Right hindlimb (tissue), 1 donor: ENCODE data around the gene USO1.
A peak's percentile ranks its signal among the peaks of the same experiment; 100 is the strongest.

Experiments
- DNase-seq: peaks from one replicate; pipeline ENCODE4 v3.0.0-alpha.2; 2018

USO1 gene

GRCh38 chr4:75844151-75844662, 119.8 kb downstream of the USO1 start:
- no peak for DNase-seq

- DNase-seq: no peak
Measured at GRCh38 chr4:75845992-75846391, 121.6 kb downstream of the USO1 start.

- peak; percentile 24 for DNase-seq
Measured at GRCh38 chr4:75848171-75848760, 123.9 kb downstream of the USO1 start.

- DNase-seq: no peak
Measured at GRCh38 chr4:75848891-75849290, 124.5 kb downstream of the USO1 start.

GRCh38 chr4:75849461-75849860, 125.1 kb downstream of the USO1 start:
- DNase-seq: no peak

GRCh38 chr4:75858721-75859120, 134.3 kb downstream of the USO1 start:
- no peak for DNase-seq

- DNase-seq: no peak
Measured at GRCh38 chr4:75860606-75861005, 136.2 kb downstream of the USO1 start.
